ENCODE measurements around the gene SLC17A3.

GRCh38 chr6:25911351-25911750, 37.3 kb upstream of the SLC17A3 start:
- TF ChIP-seq CTCF (IDR thresholded peaks at IDR 0.05 in 4 of 5, conservative IDR thresholded peaks at IDR 0.05 in 1 of 5) (no peak), POLR2A (IDR thresholded peaks at IDR 0.05) (no peak)

Data from gastrocnemius medialis (tissue), 4 donors.